GM19438 (cell line): ENCODE data around the gene KIF21B.

Experiments
- ATAC-seq: cut with Tn5 transposase; IDR thresholded peaks from one replicate; pipeline ENCODE4 v1.9.1; 2021; ENCODE audit warnings: low read depth; ENCODE audit not compliant: unreplicated experiment

Gene KIF21B

GRCh38 chr1:201049248-201049831 lies 25.8 kb upstream of the KIF21B start:
- no peak for ATAC-seq

- ATAC-seq, result no peak
Measured at GRCh38 chr1:201048521-201048920, 25.0 kb upstream of the KIF21B start.

- no peak for ATAC-seq
Measured at GRCh38 chr1:201044119-201044518, 20.6 kb upstream of the KIF21B start.

GRCh38 chr1:201042779-201043461 lies 19.4 kb upstream of the KIF21B start:
- ATAC-seq, result no peak

- no peak for ATAC-seq
Measured at GRCh38 chr1:201041011-201041410, 17.5 kb upstream of the KIF21B start.

GRCh38 chr1:201039876-201040275 lies 16.4 kb upstream of the KIF21B start:
- no peak for ATAC-seq

GRCh38 chr1:201039418-201039817 lies 15.9 kb upstream of the KIF21B start:
- no peak for ATAC-seq

GRCh38 chr1:201038186-201038876 lies 14.8 kb upstream of the KIF21B start:
- no peak for ATAC-seq

- ATAC-seq, result no peak
Measured at GRCh38 chr1:201036188-201036842, 12.8 kb upstream of the KIF21B start.

GRCh38 chr1:201034671-201035070 lies 11.2 kb upstream of the KIF21B start:
- no peak for ATAC-seq

- no peak for ATAC-seq
Measured at GRCh38 chr1:201032408-201032807, 8.9 kb upstream of the KIF21B start.

- no peak for ATAC-seq
Measured at GRCh38 chr1:201028461-201028889, 5.0 kb upstream of the KIF21B start.

- no peak for ATAC-seq
Measured at GRCh38 chr1:201026836-201027235, 3.3 kb upstream of the KIF21B start.

- no peak for ATAC-seq
Measured at GRCh38 chr1:201026234-201026633, 2.7 kb upstream of the KIF21B start.

- no peak for ATAC-seq
Measured at GRCh38 chr1:201025571-201026002, 2.1 kb upstream of the KIF21B start.

GRCh38 chr1:201024625-201024998 lies 1.1 kb upstream of the KIF21B start:
- no peak for ATAC-seq

- ATAC-seq, result no peak
Measured at GRCh38 chr1:201023920-201024624, 558 bp upstream of the KIF21B start.

- no peak for ATAC-seq
Measured at GRCh38 chr1:201022820-201023516, 546 bp downstream of the KIF21B start.

- no peak for ATAC-seq
Measured at GRCh38 chr1:201022493-201022819, 1.1 kb downstream of the KIF21B start.
